Activated T-helper 17 cell treated with anti-CD3 and anti-CD28 coated beads, Interleukin-2, amount 50 U/mL, for 72 hours (primary cell): ENCODE data around the gene SPRR5. TPM values are rescaled to one million over a fixed set of nuclear protein-coding genes. Genes with fewer than 3 reads are reported as not detected.
A peak's percentile ranks its signal among the peaks of the same experiment; 100 is the strongest.

Source experiments
- ATAC-seq: fragments of 150-1000 bp; cut with Tn5 transposase; replicated peaks from 2 replicates; pipeline ENCODE4 v1.10.0; 2021; ENCODE audit warnings: mild to moderate bottlenecking, moderate library complexity
- H3K27ac Mint-ChIP-seq: one replicate; pipeline ENCODE4 v1.8.0; 2022; ENCODE audit warnings: mixed read lengths
- H3K27me3 Mint-ChIP-seq: one replicate; pipeline ENCODE4 v1.8.0; 2022; ENCODE audit warnings: mixed read lengths
- H3K36me3 Mint-ChIP-seq: one replicate; pipeline ENCODE4 v1.8.0; 2022; ENCODE audit warnings: low read depth, mild to moderate bottlenecking, mixed read lengths
- H3K4me1 Mint-ChIP-seq: one replicate; pipeline ENCODE4 v1.8.0; 2022; ENCODE audit warnings: mixed read lengths
- H3K4me3 Mint-ChIP-seq: one replicate; pipeline ENCODE4 v1.8.0; 2022; ENCODE audit warnings: mild to moderate bottlenecking, mixed read lengths
- H3K9me3 Mint-ChIP-seq: one replicate; pipeline ENCODE4 v1.8.0; 2022; ENCODE audit warnings: mixed read lengths
- total RNA-seq, 2 donors: library from RNA; stranded (reverse); gene quantifications; one replicate each; pipeline ENCODE4 v1.2.3, GENCODE V29; 2022

Gene SPRR5
- not detected for total RNA-seq

GRCh38 chr1:152946651-152947256, at the start of gene SPRR5:
Gene SPRR5, plus strand, starts transcription at chr1:152947206. Its CDS starts 1,349 bp downstream, at chr1:152948555.
- Mint-ChIP-seq H3K9me3 (no peaks in the 10 kb centered on the region), H3K27ac (no peak within 1 kb of the TSS), H3K4me1 (no peaks in the 10 kb centered on the region), H3K36me3 (no peaks in the 10 kb centered on the region), H3K4me3 (no peak within 1 kb of the TSS), H3K27me3 (peaks cover 28% of the 10 kb centered on the region)
- no peak for ATAC-seq

DNA sequence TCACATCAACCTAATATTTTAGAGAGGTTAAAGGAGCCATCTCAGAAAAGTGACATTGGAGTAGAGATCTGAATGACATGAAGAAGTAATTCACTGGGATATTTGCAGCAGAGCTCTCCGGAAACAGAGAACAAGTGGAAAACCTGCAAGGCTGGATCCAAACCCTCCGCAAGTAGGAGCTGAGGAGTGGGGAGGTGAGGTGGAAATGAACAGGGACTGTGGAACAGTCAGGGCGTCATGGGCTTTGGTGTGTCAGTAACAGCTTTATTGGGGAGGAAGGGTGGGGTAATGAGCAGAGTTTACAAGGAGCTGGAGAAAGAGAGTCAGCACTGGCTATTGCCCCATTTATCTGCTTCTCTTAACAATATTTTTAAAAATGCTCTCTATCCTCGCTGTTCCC, 48.0 kb upstream of the SPRR5 start:
- ATAC-seq = no peak
- Mint-ChIP-seq H3K9me3 (no peaks in the 10 kb centered on the region), H3K27me3 (peaks cover 47% of the 10 kb centered on the region), H3K36me3 (no peaks in the 10 kb centered on the region), H3K27ac (no peak overlapping the region), H3K4me3 (no peak overlapping the region), H3K4me1 (no peaks in the 10 kb centered on the region)

- ATAC-seq = no peak
Observed at GRCh38 chr1:152899883-152900282, 47.1 kb upstream of the SPRR5 start.

DNA sequence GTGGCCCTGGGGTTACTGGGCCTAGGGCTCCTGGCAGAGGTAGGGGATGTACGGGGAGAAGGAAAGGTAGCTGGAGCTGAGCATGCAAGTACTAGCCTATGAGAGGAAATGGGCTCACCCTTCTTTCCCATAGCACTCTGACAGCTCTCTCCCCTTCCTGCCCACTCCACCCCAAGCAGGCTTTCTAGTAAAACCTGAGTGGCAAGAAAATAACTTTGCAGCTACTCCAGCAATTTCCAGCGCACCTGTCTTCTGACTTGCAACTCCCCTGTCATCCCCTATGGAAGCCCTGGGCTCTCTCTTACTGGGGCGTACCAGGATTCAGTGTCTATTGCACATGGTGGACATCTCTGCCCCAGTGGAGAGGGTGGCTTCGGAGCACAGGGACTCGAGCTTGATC, 45.4 kb upstream of the SPRR5 start:
- H3K9me3 Mint-ChIP-seq = no peaks in the 10 kb centered on the region
- no peak overlapping the region for H3K27ac Mint-ChIP-seq
- H3K27me3 Mint-ChIP-seq = peaks cover 47% of the 10 kb centered on the region
- no peaks in the 10 kb centered on the region for H3K4me1 Mint-ChIP-seq
- no peaks in the 10 kb centered on the region for H3K36me3 Mint-ChIP-seq
- ATAC-seq = no peak
- no peak overlapping the region for H3K4me3 Mint-ChIP-seq

More at GRCh38 chr1:152899883-152900282, 47.1 kb upstream of the SPRR5 start:
- Mint-ChIP-seq H3K27ac (no peak overlapping the region), H3K4me3 (no peak overlapping the region), H3K9me3 (no peaks in the 10 kb centered on the region), H3K27me3 (peaks cover 41% of the 10 kb centered on the region), H3K36me3 (no peaks in the 10 kb centered on the region), H3K4me1 (no peaks in the 10 kb centered on the region)

DNA sequence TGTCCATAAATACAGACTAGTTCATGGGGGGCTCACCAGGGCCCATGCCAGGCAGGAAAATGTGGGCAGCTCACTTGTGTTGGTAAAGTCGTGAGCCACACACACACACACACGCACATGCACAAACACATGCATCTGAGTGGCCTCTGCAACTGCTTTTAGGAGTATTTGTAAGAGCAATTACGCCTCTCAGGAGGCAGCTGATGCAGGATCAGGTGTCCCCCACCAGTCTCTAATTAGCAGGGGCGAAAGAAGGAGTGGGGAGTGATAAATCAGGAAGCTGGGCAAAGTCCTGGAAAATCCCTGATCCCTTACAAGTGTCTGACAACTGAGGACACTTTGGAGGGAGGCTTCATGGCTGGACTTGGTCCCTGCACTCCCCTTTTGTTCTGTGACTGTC, 44.4 kb upstream of the SPRR5 start:
- Mint-ChIP-seq H3K4me1 (no peaks in the 10 kb centered on the region), H3K36me3 (no peaks in the 10 kb centered on the region), H3K9me3 (no peaks in the 10 kb centered on the region), H3K27ac (no peak overlapping the region), H3K27me3 (peaks cover 47% of the 10 kb centered on the region), H3K4me3 (no peak overlapping the region)
- ATAC-seq = no peak

- Mint-ChIP-seq H3K9me3 (peaks cover 2% of the 10 kb centered on the region), H3K4me1 (no peaks in the 10 kb centered on the region)
Observed at GRCh38 chr1:152904688-152905440, 42.1 kb upstream of the SPRR5 start.

GRCh38 chr1:152906023-152906565, 40.9 kb upstream of the SPRR5 start:
- peaks cover 4% of the 10 kb centered on the region for H3K9me3 Mint-ChIP-seq

More at GRCh38 chr1:152904688-152905440, 42.1 kb upstream of the SPRR5 start:
- Mint-ChIP-seq H3K27ac (no peak overlapping the region), H3K4me3 (no peak overlapping the region), H3K27me3 (peaks cover 51% of the 10 kb centered on the region), H3K36me3 (no peaks in the 10 kb centered on the region)
- ATAC-seq = no peak

DNA sequence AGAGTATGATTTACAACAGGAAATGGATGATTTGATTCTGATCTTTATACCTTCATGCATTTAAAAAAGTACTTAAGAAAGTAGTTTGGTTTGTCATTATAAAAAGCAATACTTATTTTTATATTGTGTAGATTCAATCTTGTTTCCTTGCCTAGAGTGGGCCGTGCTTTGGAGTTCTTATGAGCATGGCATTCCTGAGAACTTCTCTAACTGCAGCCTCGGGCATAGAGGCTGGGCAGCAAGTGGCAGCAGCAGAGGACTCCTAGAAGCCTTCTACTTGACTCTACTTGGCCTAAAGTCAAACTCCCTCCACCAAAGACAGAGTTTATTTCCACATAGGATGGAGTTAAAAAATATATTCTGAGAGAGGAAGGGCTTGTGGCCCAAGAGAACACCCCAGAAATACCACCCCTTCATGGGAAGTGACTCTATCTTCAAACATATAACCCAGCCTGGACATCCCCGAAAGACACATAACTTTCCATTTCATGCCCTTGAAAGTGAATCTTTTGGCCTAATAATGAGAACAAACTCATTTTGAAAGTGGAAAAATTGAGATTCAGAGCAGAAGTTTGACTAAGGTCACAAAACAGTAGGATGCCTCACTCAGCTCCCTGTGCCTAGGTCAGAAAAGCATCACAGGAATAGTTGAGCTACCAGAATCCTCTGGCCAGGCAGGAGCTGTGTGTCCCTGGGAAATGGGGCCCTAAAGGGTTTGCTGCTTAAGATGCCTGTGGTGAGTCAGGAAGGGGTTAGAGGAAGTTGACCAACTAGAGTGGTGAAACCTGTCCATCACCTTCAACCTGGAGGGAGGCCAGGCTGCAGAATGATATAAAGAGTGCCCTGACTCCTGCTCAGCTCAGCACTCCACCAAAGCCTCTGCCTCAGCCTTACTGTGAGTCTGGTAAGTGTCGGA, 39.1 kb upstream of the SPRR5 start, which contains the start of gene IVL:
IVL (plus strand) TSS at position 861 of the 916 bp plus-strand sequence. CDS start 1,252 bp downstream, outside the sequence.
- Mint-ChIP-seq H3K27me3 (peaks cover 54% of the 10 kb centered on the region), H3K36me3 (no peaks in the 10 kb centered on the region), H3K9me3 (peaks cover 4% of the 10 kb centered on the region), H3K4me1 (no peaks in the 10 kb centered on the region), H3K27ac (no peak within 1 kb of the TSS), H3K4me3 (no peak within 1 kb of the TSS)
- ATAC-seq = peak; percentile 52

More at GRCh38 chr1:152906023-152906565, 40.9 kb upstream of the SPRR5 start:
- peaks cover 46% of the 10 kb centered on the region for H3K27me3 Mint-ChIP-seq
- no peak for ATAC-seq
- no peaks in the 10 kb centered on the region for H3K4me1 Mint-ChIP-seq
- no peaks in the 10 kb centered on the region for H3K36me3 Mint-ChIP-seq
- H3K4me3 Mint-ChIP-seq = no peak overlapping the region
- H3K27ac Mint-ChIP-seq = no peak overlapping the region

DNA sequence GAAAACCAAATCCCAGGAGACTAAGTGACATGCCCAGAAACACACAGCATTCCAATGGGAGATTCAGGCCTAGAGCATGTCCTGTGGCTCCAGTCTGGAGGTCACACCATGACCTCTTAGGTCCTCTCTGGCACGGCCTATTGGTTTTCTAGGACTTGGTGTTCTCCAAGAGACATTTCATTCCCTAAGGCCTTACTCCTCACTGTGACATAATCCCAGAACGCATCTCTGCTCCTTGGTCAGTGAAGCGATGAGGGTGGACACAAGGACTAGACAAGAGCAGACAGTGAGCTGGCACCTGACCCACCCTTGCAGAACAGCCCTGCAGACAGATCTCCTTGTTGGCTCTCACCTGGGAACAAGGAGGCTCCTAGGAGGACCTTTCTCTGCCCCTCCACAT, 37.8 kb upstream of the SPRR5 start:
- Mint-ChIP-seq H3K36me3 (no peaks in the 10 kb centered on the region), H3K27me3 (peaks cover 57% of the 10 kb centered on the region), H3K27ac (no peak overlapping the region), H3K9me3 (peaks cover 4% of the 10 kb centered on the region), H3K4me1 (no peaks in the 10 kb centered on the region), H3K4me3 (no peak overlapping the region)
- no peak for ATAC-seq

DNA sequence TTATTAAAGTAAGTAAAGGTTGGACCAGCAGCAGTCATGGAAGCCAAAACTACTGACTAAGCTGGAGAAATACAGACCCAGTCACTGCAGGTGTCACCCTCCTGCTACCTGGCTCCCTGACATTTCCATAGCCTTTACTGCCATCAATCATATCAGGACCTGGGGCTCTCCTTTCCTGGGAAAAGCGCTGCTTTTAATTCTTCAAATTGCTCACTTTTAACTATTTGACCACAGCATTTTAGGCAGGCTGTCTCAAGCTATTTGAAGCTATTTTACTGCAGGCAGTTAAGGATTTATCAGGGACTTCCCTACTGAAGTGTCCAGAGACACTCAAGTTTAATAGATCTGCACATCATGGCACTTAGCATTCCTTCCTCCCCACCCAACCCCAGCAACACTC, 34.5 kb upstream of the SPRR5 start:
- Mint-ChIP-seq H3K36me3 (no peaks in the 10 kb centered on the region), H3K4me3 (no peak overlapping the region), H3K27me3 (peaks cover 50% of the 10 kb centered on the region), H3K27ac (no peak overlapping the region), H3K4me1 (no peaks in the 10 kb centered on the region), H3K9me3 (peaks cover 4% of the 10 kb centered on the region)
- no peak for ATAC-seq

- no peak for ATAC-seq
- H3K4me3 Mint-ChIP-seq = no peak overlapping the region
- H3K27ac Mint-ChIP-seq = no peak overlapping the region
- H3K4me1 Mint-ChIP-seq = no peaks in the 10 kb centered on the region
- H3K27me3 Mint-ChIP-seq = peaks cover 51% of the 10 kb centered on the region
- no peaks in the 10 kb centered on the region for H3K36me3 Mint-ChIP-seq
- peaks cover 4% of the 10 kb centered on the region for H3K9me3 Mint-ChIP-seq
Observed at GRCh38 chr1:152912900-152913299, 34.1 kb upstream of the SPRR5 start.

GRCh38 chr1:152917794-152918193, 29.2 kb upstream of the SPRR5 start:
- ATAC-seq = no peak
- no peaks in the 10 kb centered on the region for H3K4me1 Mint-ChIP-seq
- no peak overlapping the region for H3K27ac Mint-ChIP-seq
- no peaks in the 10 kb centered on the region for H3K9me3 Mint-ChIP-seq
- H3K36me3 Mint-ChIP-seq = no peaks in the 10 kb centered on the region
- peaks cover 49% of the 10 kb centered on the region for H3K27me3 Mint-ChIP-seq
- no peak overlapping the region for H3K4me3 Mint-ChIP-seq

DNA sequence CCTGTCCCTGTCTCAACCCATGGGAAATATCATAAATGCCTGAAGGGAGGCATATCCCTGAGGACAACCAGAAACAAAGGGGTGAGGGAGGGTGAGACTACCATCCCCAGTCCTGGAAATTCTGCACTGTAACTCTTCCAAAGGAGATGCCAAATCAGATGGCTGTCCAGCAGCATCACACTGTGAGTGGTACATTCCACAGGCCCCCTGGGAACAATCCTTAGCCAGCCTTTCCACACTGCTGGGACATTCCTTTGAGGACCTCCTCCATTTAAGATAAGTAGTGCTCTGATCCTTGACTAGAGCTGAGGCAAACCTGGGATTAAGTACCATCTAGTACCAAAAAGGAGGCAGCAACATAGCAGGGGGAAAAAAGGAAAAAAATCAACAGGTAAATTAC, 27.9 kb upstream of the SPRR5 start:
- no peaks in the 10 kb centered on the region for H3K9me3 Mint-ChIP-seq
- no peaks in the 10 kb centered on the region for H3K36me3 Mint-ChIP-seq
- peaks cover 45% of the 10 kb centered on the region for H3K27me3 Mint-ChIP-seq
- no peak overlapping the region for H3K4me3 Mint-ChIP-seq
- no peaks in the 10 kb centered on the region for H3K4me1 Mint-ChIP-seq
- ATAC-seq = no peak
- no peak overlapping the region for H3K27ac Mint-ChIP-seq

GRCh38 chr1:152924191-152924590, 22.8 kb upstream of the SPRR5 start:
- Mint-ChIP-seq H3K9me3 (peaks cover 4% of the 10 kb centered on the region), H3K4me3 (no peak overlapping the region), H3K27me3 (peaks cover 33% of the 10 kb centered on the region), H3K36me3 (no peaks in the 10 kb centered on the region), H3K27ac (no peak overlapping the region), H3K4me1 (no peaks in the 10 kb centered on the region)
- ATAC-seq = no peak
